Endometrium (tissue), 2 donors: Measurements from ENCODE around the gene LDLRAD3.

Experiments
- FAIRE-seq: peaks from 2 replicates; lab custom pipeline; 2012; peaks lifted over from hg19 to GRCh38; lab: Jason Lieb, UNC
- donor health status: control.
- donor health status: control.

LDLRAD3 gene

GRCh38 chr11:35927682-35928081 lies 16.2 kb upstream of the LDLRAD3 start:
- no peak for FAIRE-seq

DNA sequence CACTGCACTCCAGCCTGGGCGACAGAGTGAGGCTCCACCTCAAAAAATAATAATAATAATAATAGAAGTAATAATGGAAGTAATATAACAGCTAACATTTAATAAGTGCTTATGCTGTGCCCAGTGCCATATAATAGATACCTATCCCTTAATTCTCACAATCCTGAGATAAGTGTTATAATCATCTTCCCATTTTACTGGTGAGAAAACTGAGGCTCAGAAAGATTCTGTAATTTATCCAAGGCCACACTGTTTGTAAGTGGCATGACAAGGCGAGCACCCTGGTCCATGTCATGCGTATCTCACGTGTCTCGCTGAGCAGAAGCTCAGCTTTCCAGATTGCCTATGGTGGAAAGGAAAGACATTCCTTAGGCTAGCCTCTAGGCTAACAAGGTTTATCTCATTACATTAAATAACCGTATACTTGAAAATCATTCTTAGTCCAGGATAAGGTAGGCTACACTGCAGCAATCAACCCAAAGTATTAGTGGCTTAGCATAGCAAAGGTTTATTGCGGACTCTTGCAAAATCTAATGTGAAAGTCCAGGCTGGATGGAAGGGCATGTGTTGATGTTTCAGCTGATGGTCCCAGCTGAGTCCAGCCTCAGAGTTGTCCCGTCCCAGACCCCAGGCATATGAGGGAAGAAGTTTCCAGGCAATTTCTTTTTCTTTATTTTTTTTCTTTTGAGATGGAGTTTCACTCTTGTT lies 15.0 kb upstream of the LDLRAD3 start:
- FAIRE-seq: no peak

DNA sequence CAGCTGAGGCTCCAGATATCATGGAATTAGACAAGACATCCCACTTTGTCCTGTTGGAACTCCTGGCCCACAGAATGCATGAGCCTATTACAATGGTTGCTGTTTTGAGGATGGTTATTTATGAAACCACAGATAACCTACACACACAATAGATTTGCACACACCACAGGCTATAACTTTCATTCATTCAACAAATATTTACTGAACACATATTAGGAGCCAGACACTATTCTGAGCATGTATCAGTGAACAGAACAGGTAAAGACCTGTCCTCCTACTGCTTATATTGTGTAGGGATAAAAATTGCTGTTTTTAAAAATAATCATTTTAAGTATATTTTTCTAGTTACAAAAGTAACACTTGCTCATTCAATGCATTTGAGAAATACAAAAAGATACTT lies 13.4 kb upstream of the LDLRAD3 start:
- FAIRE-seq: no peak

- no peak for FAIRE-seq
Observed at GRCh38 chr11:35932121-35932520, 11.7 kb upstream of the LDLRAD3 start.

DNA sequence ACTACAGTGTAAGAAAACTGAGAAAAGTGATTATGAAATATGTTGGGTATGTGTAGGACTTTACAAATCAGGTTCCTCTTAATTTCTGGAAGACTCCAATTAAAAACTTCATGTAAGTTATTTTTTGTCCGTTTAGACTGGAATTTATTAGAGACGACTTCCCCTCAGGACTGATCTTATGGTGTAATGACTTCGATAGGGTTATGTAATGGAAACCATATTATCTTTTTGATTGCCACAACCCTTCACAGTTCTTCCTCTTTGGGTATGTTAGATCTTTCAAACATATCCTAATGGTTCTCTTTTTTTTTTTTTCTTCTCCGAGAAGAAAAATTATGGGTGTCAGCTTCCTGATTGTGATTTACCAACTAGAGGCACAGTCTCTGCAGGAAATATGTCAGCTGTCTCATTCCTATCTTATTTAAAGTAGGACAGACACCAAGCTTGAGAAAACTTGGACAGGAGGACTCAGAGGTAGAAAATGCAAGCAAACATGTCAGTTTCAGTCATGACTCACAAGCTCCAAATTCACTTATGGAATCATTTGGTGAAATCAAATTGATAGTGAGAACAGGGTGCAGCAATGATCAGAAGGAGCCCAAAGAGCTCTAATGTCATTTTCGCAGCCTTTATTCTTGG lies 11.1 kb upstream of the LDLRAD3 start:
- FAIRE-seq: no peak

- FAIRE-seq: no peak
Observed at GRCh38 chr11:35933320-35933871, 10.5 kb upstream of the LDLRAD3 start.

DNA sequence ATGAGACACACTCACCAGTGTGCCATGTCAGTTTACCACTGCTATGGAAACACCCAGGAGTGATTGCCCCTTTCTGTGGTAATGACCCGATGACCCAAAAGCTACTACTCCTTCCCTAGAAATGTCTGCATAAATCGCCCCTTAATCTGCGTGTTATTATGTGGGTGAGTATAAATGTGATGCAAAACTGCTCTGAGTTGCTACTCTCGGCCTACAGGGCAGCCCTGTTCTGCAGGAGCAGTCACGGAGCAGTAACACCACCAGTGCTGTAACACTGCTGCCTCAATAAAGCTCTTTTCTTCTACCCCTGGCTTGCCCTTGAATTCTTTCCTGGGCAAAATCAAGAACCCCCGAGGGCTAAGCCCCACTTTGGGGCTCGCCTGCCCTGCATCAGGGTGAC lies 9.6 kb upstream of the LDLRAD3 start:
- FAIRE-seq: no peak

- FAIRE-seq: no peak
Observed at GRCh38 chr11:35934981-35935380, 8.9 kb upstream of the LDLRAD3 start.

- no peak for FAIRE-seq
Observed at GRCh38 chr11:35935390-35935789, 8.5 kb upstream of the LDLRAD3 start.

DNA sequence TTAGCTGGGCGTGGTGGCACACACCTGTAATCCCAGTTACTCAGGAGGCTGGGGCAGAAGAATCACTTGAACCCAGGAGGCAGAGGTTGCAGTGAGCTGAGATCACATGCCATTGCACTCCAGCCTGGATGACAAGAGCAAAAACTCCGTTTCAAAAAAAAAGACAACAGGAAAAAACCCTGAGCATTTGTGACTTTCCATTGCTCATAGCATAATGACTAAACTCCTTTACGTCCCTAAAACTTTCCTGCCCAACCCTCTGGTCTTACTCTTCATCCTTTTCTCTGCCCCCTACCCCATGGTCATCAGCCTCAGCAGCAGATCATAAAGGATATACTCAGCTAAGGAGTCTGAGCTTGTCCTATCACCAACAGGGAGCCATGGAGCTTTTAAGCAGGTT lies 6.8 kb upstream of the LDLRAD3 start:
- no peak for FAIRE-seq

DNA sequence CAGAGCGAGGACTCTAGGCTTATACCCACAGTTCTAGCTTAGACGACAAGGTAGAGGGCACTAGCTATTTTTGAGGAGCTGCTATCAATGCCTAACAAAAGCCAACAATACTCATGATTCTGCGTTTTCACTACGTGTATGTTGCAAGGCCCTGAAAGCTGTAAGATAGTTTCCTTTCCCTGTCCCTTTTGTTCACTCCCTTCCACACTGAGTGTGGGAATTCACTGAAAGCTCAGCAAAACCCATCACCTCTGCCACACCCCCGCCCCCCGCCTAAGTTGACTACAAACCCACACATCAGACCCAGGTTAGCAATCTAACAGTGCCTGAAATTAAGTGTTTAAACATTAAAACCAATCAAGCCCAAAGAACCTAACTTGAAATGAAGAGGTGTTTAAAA lies 6.2 kb upstream of the LDLRAD3 start:
- no peak for FAIRE-seq

DNA sequence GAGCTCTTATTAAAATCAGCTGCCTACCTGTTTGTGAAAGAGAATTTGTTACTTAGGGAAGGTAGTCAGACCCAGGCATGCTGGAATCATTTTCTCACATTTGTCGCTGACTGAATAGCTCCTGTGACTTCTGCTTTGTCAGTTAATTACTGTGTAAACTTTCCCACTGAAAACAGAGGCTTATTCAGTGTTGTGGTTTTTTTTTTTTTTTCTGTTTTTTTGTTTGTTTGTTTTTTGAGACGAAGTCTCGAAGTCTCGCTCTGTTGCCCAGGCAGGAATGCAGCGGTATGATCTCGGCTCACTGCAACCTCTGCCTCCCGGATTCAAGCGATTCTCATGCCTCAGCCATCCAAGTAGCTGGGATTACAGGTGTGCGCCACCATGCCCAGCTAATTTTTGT lies 5.6 kb upstream of the LDLRAD3 start:
- FAIRE-seq: no peak

DNA sequence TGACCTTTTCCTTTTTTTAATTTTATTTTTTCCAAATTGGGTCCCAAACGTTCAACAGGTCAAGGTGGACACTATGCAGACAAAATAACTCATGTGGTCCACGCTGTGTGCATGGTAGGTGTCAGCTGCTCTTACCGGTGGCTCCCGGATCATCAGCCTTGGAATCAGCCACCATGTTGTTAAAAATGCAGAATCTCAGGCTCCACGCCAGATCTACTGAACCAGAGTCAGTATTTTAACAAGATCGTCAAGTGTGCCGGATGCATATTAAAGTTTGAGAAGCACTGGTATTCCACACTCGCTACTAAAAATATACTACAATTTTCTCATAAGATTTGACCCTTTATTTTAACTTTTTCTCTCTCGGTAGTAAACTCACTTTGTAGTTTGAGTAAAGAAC lies 553 bp upstream of the LDLRAD3 start:
- FAIRE-seq: no peak

DNA sequence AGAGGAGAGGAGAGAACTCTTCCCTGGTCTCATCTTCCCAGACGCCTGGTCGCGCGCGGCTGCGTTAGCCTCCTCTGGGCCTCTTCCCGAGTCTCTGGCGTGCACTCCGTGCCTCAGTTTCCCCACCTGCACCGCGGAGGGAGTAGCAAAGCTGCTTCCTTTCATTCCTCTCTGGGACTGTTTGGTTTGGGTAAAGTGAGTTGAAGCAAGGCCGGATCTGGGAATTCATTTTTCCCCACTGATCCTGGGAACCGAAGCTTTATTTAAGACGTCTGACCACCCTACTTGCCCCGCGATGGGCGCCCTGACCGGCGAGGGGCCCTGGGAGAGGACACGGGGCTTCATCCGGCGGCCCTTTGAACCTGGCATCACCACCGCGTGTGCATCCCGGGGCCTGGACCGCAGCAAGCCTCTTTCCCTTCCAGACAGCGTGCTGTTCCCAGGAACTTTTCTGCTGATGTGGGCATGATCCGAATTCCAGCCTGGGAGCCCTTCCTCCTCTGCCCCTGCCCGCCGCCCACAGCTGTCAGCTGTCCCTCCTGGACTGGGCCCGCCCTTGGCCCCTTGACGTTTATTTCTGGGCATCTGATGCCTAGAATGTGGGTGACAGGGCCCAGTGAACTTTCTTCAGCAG lies 758 bp downstream of the LDLRAD3 start:
- no peak for FAIRE-seq

DNA sequence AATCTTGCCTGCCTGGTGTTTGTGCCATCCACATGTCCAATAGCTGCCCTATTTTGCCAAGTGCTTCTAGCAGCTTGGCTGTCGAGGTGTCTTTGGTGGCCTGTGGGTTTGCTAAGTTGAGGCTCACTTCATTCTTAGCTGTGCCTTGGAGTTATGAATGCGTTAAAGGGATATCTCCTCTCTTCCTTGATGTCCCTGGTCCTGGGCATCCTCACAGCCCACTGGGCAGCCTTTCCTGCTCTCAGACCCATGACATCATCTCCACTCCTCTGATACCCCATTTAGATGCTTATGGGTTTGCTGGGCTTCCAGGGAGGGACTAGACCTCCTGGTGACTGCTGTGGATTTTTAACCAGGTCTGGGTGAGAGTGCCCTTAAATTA lies 1.3 kb downstream of the LDLRAD3 start:
- FAIRE-seq: no peak

DNA sequence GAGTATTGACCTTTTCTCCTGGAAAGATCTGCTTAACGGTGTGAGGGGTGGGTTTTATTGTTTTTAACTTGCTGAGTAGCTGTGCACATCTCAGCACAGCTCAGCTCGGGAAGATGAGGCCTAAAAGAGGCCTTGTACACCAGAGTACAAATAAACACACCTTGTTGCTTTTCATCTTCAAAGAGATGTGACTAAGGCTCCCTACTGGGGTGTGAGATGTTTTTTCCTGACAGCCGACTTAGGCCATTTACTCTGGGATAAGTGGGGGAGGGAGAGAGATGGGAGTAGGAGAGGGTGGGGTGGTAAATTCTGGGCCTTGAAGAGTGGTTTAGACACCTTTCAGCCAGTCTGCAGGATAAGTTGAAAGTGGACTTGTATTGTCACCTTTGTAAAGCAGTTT lies 2.9 kb downstream of the LDLRAD3 start:
- FAIRE-seq: no peak

- FAIRE-seq: no peak
Observed at GRCh38 chr11:35947437-35947836, 3.6 kb downstream of the LDLRAD3 start.

DNA sequence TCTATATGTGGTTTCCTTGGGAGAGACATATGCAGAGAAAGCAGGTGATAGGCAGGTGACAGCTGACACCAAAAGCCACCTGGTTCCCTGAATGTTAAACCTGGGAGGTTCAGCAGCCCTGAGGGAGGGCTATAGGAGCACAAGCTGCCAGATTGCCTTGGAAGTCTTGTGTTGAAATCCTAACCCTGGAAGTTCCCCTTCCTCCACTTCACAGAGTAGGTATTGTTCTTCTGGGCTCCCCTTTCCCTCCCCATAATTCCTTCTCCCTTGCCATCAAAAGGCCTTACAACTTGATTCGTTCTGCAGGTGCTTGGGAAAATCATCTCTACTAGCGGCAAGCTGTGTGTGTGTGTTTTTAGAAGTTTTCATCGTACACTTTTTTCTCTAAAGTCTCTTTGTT lies 5.4 kb downstream of the LDLRAD3 start:
- no peak for FAIRE-seq

GRCh38 chr11:35950082-35950481 lies 6.2 kb downstream of the LDLRAD3 start:
- FAIRE-seq: no peak

DNA sequence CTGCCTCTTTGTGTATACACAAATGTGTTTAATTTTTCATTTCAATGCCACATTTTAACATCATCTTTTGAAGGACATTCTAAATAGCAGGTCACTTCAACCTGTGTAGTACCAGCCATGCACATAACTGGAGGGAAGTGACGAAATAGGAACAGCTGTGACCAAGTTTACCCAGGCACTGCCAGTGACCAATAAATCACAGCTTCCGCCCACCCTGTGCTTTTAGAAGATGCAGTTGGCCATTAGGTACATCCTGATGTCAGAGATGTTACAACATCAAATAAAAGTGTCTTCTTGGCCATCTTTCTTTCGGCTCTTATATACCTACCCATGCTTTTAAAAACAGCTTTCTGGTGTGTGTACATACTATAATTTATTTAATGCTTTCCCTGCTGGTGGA lies 7.8 kb downstream of the LDLRAD3 start:
- no peak for FAIRE-seq

GRCh38 chr11:35953081-35953760 lies 9.4 kb downstream of the LDLRAD3 start:
- FAIRE-seq: no peak

DNA sequence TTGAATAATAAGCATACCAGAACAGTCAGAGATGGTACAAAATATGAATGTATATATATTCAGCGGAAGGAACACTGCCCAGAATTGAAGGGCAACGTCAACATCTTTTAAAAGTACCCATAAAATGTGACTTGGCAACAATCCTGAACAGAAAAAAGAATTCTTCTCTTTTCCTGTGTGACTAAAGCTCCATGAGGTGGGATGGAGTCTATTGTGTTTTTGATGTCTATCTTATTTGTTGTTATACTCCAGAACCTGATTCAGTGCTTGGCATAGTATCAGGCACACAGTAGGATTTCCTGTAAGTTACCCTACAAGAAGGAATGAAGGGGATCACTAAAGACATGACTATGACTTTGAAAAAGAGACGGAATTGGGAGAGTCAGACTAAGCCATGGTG lies 10.3 kb downstream of the LDLRAD3 start:
- FAIRE-seq: no peak

GRCh38 chr11:35955636-35956035 lies 11.8 kb downstream of the LDLRAD3 start:
- no peak for FAIRE-seq
